Activated CD4-positive, CD25-positive, alpha-beta regulatory T cell treated with anti-CD3 and anti-CD28 coated beads, Interleukin-2, amount 50 U/mL, for 24 hours (primary cell): ENCODE data around the gene PLD1.
A peak's percentile ranks its signal among the peaks of the same experiment; 100 is the strongest.

ENCODE experiments used
- ATAC-seq, 2 donors: fragments of 150-1000 bp; cut with Tn5 transposase; one replicate each; pipeline ENCODE4 v1.10.0; 2021; ENCODE audit warnings: mild to moderate bottlenecking in 1 of 2, moderate library complexity in 1 of 2

PLD1 gene

GRCh38 chr3:171813897-171814460, 3.7 kb upstream of the PLD1 start:
- ATAC-seq: peak; percentile 62 to 69

- ATAC-seq: no peak
These were observed 3.1 kb upstream of the PLD1 start for GRCh38 chr3:171813278-171813896.

DNA sequence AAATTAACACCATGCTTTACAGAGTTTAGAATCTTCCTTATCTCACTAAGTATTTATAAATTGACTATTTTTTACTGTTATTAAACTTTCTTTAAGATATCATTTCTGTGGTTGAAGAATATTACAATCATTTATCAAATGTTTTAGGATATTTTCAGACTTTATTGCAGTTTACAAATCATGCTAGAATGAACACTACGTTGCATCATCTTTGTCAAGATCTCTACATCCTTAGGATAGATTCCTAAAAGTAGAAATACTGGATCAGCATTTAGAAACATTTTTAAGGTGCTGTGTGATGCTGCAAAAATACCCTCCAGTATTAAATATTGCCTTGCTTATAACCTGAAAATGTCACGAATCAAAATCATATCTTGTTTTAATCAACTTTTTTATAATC, 2.5 kb upstream of the PLD1 start:
- ATAC-seq: no peak

DNA sequence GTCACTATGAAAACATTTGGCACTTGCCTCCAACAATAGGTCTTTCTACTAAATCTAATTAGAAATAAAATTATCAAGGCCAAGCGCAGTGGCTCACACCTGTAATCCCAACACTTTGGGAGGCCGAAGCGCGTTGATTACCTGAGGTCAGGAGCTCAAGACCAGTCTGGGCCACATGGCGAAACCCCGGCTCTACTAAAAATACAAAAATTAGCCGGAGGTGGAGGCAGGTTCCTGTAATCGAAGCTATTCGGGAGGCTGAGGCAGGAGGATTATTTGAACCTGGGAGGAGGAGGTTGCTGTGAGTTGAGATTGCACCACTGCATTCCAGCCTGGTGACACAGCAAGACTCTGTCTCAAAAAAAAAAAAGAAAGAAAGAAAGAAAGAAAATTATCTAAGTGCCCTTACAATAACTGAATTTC, 1.6 kb upstream of the PLD1 start:
- no peak for ATAC-seq

DNA sequence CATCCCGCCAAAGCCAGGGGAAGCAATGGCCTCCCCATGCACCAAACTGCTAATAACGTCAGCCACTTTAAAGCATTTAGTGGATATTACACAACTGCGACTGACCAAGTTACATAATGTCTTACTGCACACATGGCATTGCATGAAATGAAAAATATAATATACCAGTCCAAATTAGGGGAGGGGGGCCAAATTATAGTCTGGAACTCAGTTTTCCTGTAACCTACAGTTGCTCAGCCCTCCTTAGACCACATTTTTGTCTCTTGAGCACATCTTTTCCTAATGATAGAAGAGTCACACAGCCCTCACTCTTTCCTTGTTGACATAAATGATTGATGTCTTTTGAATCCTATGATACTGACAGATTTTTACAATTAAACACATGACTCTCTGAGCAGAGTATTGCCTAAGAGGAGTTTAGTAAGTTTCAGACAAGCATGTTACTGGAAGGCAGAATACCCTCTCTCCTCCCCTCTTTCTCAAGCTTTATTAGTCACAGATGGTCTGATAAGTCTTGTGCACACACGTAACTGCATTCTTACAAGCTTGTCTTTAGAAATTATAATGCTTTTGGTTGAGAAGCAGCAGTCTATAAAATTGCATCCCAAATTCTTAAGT, 1.1 kb upstream of the PLD1 start:
- ATAC-seq: no peak

DNA sequence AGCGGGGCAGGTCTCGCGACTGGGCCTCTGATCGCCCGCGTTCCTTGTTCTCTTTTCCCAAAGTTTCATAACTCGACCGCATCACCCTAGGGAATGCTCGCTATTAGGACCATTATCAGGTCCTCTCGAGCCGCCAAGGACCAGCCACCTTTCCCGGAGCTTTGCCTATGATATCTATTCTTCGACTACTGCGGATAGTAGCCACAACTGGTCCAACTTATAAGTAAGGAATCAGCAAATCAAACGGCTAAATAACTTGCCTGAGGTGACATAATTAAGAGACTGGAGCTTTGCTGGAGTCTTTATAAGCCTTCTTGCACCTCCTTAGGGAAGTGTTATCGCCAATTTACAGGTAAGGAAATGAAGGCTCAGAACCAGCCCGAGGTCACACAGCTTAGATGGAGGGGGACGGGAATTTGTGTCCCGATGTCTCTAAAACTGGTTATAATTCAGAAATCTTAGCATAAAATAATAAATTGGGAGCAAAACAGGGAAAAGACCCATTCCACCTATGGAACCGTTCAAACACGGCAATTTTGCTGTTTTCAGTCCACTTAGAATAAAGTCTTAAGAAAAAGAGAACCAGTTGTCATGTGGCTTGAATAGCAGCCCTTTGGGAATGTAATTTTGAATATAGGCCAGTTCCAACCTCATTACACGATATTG, 479 bp upstream of the PLD1 start:
- ATAC-seq: no peak

- ATAC-seq: no peak
These were observed 747 bp downstream of the PLD1 start for GRCh38 chr3:171809611-171809860.

DNA sequence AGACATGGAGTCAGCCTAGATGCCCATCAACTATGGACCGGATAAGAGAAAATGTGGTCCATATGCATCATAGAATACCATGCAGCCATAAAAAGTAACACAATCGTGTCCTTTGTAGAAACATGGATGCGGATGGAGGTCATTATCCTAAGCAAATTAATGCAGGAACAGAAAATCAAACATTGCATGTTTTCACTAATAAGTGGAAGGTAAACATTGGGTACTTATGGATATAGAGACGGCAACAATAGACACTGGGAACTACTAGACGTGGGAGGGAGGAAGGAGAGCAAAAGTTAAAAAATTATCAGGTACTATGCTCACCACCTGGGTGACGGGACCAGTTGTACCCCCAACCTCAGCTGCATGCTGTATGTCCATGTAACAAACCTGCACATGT, 2.5 kb downstream of the PLD1 start:
- no peak for ATAC-seq

DNA sequence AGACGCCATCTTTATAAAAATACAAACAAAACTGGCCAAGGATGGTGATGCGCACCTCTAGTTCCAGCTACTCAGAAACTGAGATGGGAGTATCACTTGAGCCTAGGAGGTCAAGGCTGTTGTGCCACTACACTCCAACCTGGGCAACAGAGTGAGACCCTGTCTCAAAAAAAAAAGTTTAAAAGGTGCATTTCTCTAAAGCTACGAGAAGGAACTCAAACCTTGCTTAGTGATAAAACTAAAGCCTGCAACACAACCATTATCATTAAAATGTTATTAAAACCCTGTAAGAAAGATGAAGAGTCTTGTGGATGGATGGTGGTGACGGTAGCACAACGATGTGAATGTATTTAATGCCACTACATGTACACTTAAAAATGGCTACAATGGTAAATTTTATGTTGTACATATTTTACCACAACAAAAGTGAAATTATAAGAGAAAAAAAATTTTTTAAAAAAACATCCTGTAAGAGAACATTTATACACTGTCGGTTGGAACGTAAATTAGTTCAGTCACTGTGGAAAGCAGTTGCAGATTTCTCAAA, 3.1 kb downstream of the PLD1 start:
- ATAC-seq: no peak

- no peak for ATAC-seq
These were observed 3.8 kb downstream of the PLD1 start for GRCh38 chr3:171806200-171807128.

- no peak for ATAC-seq
These were observed 4.6 kb downstream of the PLD1 start for GRCh38 chr3:171805687-171806086.

GRCh38 chr3:171804618-171805389, 5.5 kb downstream of the PLD1 start:
- no peak for ATAC-seq

- ATAC-seq: no peak
These were observed 7.2 kb downstream of the PLD1 start for GRCh38 chr3:171803044-171803443.

DNA sequence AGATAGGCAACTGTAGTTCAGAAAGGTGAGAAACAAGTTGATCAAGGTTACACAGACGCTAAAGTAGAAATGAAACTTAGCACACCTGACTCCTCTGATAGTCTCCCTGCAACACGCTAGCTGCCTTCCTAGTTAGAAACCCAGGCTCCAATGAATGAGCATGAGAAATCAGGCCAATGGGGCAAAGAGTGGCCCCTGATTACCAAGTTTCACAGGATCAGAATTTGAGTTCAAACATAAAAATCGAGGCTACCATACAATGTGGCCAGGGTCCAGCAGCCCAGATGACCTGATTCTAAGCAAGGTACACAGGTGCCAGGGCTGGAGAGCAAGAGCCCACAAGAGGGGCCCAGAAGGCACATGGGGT, 7.7 kb downstream of the PLD1 start:
- ATAC-seq: no peak

DNA sequence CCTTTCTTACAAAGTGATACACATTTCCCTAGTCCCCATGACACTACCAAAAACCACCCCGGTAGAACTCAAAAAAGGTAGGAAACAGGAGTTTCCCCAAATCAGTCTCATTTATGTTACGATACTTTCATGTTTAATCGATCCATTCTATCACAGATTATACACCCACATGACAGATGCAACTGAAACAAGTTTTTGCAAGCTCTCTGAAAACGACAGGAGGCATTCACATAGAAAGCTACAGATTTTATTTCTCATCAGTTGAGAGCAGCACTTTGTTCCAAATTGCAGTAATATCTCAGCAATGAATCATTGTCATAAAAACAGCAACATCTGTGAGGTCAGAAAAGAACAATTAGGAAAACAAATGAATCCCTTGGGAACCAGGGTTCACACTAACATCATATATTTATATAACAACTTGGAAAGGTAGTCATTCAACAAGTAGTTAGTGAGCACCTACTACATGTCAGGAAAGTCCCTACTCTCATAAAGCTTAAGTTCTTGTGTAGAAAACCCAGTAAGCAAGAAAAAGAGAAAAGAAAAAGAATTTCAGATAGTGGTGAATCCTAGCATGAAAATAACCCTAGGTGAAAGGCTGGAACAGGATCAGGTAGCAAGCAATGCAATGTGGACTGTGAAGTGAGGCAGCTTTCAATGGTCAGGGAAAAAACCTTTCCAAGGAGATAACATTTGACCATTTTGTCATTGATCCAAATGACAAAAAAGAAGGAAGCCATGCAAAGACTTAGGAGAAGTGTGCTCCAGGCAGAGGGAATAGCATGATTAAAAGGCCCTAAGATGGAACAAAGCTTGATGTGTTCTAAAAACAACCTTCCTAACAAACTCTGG, 8.3 kb downstream of the PLD1 start:
- no peak for ATAC-seq

DNA sequence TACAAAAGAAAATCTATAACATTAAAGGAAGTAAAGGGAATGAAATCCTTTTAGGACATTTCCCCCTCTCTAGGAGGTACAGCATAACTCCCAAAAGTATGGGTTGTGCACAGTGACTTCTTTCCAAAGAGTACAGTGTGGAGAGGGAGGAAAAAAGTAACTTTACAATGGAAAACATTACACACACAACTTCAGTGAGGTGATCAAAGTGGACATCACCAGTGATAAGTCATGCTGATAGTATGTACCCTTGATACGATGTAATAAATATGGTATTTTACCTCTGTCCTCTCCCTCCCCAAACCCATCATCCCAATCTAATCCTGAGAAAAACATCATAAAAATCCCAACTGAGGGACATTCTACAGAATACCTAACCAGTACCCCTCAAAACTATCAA, 10.8 kb downstream of the PLD1 start:
- no peak for ATAC-seq

- ATAC-seq: no peak
These were observed 12.4 kb downstream of the PLD1 start for GRCh38 chr3:171797873-171798272.

- ATAC-seq: no peak
These were observed 13.0 kb downstream of the PLD1 start for GRCh38 chr3:171797265-171797679.

GRCh38 chr3:171796625-171797264, 13.5 kb downstream of the PLD1 start:
- ATAC-seq: no peak

DNA sequence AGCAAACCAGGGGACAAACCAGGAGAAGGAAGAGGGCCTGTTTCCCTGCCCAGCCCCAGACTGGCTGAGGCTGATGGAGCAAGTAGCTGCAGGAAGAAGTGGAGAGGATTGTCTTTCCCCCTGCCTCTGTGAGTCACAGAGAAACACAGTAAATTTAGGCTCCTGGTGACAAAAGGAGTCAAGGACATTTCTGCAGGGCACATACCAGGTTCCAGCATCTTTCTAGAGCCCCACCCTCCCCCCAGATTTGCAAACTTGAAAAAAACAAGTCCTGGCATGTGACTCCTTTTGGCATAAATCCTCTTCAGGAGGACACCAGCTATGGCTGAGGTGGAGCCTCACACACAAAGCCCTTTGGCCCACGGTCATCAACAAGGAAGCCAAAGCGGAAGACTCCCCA, 17.8 kb downstream of the PLD1 start:
- ATAC-seq: no peak

GRCh38 chr3:171791692-171792076, 18.6 kb downstream of the PLD1 start:
- ATAC-seq: no peak
